HG03439 (cell line): Measurements from ENCODE around the gene SLC6A13.
"Not testable (repeated sequence)": the region's sequence is repeated elsewhere in the genome, so short reads cannot be mapped to it uniquely, and the experiment has no call there.

ENCODE experiments used
- ATAC-seq: cut with Tn5 transposase; IDR thresholded peaks from one replicate; pipeline ENCODE4 v1.9.1; 2021; ENCODE audit warnings: mild to moderate bottlenecking, moderate library complexity; ENCODE audit not compliant: unreplicated experiment

Gene SLC6A13

GRCh38 chr12:262817-263216 is at the start of gene SLC6A13:
Gene SLC6A13, minus strand, starts transcription at chr12:262836. Its CDS starts 2,784 bp downstream, at chr12:260052.
- no peak for ATAC-seq

GRCh38 chr12:308511-308910 is 45.9 kb upstream of the SLC6A13 start:
- no peak for ATAC-seq

GRCh38 chr12:307406-307805 is 44.8 kb upstream of the SLC6A13 start:
- ATAC-seq = no peak

- ATAC-seq = no peak
Observed at GRCh38 chr12:304805-305204, 42.2 kb upstream of the SLC6A13 start.

- not testable (repeated sequence) for ATAC-seq
Observed at GRCh38 chr12:302766-303165, 40.1 kb upstream of the SLC6A13 start.

- ATAC-seq = not testable (repeated sequence)
Observed at GRCh38 chr12:300166-300565, 37.5 kb upstream of the SLC6A13 start.

GRCh38 chr12:299511-299910 is 36.9 kb upstream of the SLC6A13 start:
- not testable (repeated sequence) for ATAC-seq

GRCh38 chr12:298059-298458 is 35.4 kb upstream of the SLC6A13 start:
- ATAC-seq = not testable (repeated sequence)

GRCh38 chr12:295132-295531 is 32.5 kb upstream of the SLC6A13 start:
- ATAC-seq = no peak

GRCh38 chr12:293199-293598 is 30.6 kb upstream of the SLC6A13 start:
- no peak for ATAC-seq

- ATAC-seq = no peak
Observed at GRCh38 chr12:292186-292585, 29.6 kb upstream of the SLC6A13 start.

GRCh38 chr12:291153-291723 is 28.6 kb upstream of the SLC6A13 start:
- ATAC-seq = no peak

GRCh38 chr12:288687-289086 is 26.1 kb upstream of the SLC6A13 start:
- ATAC-seq = no peak

GRCh38 chr12:286531-287300 is 24.1 kb upstream of the SLC6A13 start:
- no peak for ATAC-seq

- ATAC-seq = no peak
Observed at GRCh38 chr12:278046-278445, 15.4 kb upstream of the SLC6A13 start.

GRCh38 chr12:275812-276211 is 13.2 kb upstream of the SLC6A13 start:
- ATAC-seq = no peak

GRCh38 chr12:273382-273781 is 10.7 kb upstream of the SLC6A13 start:
- ATAC-seq = no peak

- no peak for ATAC-seq
Observed at GRCh38 chr12:272942-273341, 10.3 kb upstream of the SLC6A13 start.

- ATAC-seq = no peak
Observed at GRCh38 chr12:271161-271560, 8.5 kb upstream of the SLC6A13 start.

- no peak for ATAC-seq
Observed at GRCh38 chr12:269191-269590, 6.6 kb upstream of the SLC6A13 start.

- ATAC-seq = no peak
Observed at GRCh38 chr12:268483-268840, 5.8 kb upstream of the SLC6A13 start.

GRCh38 chr12:267581-268482 is 5.2 kb upstream of the SLC6A13 start:
- no peak for ATAC-seq
